GM12872 (cell line): ENCODE data around the gene ZCCHC24.

ENCODE experiments used
- TF ChIP-seq, protein P1 (sequence below): IDR thresholded peaks from 3 replicates; pipeline ENCODE4 v1.5.1; 2011; ENCODE audit warnings: low read depth, mild to moderate bottlenecking, low read length, moderate library complexity; ENCODE audit not compliant: insufficient read depth

ZCCHC24 gene

DNA sequence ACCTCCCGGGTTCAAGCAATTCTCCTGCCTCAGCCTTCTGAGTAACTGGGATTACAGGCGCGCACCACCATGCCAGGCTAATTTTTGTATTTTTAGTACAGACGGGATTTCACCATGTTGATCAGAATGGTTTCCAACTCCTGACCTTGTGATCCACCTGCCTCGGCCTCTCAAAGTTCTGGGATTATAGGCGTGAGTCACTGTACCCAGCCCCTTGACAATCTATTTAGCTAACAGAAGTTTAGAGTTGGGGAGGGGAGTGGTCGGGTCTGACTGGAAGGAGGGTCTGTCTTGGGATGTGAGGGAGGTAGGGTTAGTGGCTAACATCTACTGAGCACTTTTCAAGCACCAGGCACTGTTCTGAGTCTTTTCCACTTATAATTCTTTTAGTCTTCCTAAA, 27.0 kb upstream of the ZCCHC24 start:
- TF ChIP-seq, protein P1, sequence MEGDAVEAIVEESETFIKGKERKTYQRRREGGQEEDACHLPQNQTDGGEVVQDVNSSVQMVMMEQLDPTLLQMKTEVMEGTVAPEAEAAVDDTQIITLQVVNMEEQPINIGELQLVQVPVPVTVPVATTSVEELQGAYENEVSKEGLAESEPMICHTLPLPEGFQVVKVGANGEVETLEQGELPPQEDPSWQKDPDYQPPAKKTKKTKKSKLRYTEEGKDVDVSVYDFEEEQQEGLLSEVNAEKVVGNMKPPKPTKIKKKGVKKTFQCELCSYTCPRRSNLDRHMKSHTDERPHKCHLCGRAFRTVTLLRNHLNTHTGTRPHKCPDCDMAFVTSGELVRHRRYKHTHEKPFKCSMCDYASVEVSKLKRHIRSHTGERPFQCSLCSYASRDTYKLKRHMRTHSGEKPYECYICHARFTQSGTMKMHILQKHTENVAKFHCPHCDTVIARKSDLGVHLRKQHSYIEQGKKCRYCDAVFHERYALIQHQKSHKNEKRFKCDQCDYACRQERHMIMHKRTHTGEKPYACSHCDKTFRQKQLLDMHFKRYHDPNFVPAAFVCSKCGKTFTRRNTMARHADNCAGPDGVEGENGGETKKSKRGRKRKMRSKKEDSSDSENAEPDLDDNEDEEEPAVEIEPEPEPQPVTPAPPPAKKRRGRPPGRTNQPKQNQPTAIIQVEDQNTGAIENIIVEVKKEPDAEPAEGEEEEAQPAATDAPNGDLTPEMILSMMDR: no peak

DNA sequence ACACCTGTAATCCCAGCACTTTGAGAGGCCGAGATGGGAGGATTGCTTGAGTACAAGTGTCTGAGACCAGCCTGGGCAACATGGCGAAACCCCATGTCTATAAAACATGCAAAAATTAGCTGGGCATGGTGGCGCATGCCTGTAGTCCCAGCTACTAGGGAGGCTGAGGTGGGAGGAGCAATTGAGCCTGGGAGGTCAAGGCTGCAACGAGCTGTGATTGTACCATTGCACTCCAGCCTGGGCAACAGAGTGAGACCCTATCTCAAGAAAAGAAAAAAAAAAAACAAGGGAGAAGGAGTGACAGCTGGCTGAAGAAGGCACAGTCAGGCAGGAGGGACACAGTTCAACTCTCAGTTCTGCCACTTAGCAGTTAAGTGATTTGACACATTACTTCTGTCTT, 26.4 kb upstream of the ZCCHC24 start:
- TF ChIP-seq, protein P1: no peak

DNA sequence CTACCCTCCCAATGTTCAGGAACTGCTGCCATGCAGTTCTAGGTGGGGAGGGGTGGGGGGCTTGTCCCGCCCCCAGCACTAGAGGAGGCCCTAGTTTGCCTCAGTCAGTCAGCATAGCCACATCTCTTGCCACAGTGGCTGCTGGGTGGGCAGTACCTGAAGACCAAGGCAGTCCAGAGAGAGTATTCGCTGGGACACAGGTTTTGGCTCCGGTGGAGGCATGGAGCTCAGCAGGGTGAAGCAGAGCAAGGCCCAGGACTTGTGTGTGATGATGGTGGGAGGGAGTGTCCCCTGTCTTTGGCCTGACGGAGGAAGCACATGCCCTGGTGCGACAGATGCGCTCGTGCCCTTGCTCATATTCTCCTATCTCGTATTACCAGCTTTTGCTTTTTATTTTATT, 24.7 kb upstream of the ZCCHC24 start:
- TF ChIP-seq, protein P1: no peak

DNA sequence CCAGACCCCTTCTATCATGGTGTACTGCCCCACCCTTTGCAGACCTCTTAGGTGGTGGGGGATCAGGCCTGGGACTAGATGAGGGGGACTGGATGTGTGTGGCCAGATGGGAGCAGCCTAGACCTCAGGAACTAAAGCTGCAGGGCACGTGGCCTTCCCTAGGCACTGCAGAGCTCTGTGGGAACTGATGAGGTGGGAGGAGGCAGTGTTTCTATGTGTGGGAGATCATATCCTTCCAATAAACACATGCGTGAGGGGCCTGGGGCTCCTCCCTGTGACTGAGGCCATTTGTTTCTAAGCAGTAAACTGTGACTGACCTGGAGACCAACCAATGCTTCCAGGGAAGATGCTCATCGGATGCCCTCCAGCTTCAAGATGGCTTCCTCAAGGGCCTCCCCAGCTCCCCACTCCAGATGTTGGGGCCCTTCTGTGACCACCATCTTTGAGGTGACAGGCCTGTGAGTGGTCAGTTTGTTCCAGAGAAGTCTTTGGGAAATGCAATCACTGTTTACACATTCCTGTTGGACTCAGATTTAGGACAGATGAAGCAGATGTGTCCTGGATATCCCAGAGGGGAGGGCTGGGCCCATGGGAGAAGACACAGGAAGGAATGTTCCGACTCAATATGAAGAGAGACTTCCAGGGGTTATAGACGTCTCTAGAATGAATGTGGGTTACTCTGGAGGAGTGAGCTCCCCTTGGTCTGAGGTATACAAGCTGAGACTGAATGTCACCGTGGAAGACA, 23.6 kb upstream of the ZCCHC24 start:
- TF ChIP-seq, protein P1: no peak

DNA sequence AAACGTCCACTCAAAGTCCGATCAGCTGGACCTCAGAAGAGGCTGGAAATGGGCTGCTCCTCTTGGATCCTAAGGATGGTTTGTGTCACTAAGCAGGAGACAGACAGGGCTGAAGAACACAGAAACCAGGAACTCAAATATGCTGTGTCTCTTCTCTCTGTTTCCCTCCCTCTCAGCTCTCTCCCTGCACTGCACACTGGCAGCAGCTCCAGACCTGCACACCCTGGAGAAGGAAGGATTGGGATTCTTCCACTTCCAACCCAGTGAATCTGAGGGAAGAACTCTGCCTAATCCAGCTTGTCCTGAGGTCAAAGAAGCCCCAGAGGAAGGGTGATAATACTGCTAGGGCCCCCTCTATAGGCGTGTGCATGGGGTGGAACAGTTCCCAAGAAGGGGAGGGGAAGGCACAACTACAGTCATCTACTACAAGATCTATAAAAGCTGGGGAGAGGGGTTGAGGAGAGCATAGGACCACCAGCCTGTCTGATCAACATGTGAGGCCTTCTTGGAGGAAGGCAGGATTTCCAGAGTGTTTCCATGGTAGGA, 22.7 kb upstream of the ZCCHC24 start:
- TF ChIP-seq, protein P1: no peak

DNA sequence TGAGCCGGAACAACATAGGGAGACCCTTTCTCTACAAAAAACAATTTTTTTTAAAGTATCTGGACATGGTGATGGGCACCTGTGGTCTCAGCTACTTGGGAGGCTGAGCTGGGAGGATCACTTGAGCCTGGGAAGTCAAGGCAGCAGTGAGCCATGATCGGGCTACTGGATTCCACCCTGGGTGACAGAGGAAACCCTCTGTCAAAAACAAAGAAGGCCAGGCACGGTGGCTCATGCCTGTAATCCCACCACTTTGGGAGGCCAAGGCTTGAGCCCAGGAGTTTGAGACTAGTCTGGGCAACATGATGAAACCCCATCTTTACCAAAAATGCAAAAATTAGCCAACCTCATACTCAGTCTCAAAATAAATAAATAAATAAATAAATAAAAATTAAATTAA, 19.9 kb upstream of the ZCCHC24 start:
- TF ChIP-seq, protein P1: no peak

DNA sequence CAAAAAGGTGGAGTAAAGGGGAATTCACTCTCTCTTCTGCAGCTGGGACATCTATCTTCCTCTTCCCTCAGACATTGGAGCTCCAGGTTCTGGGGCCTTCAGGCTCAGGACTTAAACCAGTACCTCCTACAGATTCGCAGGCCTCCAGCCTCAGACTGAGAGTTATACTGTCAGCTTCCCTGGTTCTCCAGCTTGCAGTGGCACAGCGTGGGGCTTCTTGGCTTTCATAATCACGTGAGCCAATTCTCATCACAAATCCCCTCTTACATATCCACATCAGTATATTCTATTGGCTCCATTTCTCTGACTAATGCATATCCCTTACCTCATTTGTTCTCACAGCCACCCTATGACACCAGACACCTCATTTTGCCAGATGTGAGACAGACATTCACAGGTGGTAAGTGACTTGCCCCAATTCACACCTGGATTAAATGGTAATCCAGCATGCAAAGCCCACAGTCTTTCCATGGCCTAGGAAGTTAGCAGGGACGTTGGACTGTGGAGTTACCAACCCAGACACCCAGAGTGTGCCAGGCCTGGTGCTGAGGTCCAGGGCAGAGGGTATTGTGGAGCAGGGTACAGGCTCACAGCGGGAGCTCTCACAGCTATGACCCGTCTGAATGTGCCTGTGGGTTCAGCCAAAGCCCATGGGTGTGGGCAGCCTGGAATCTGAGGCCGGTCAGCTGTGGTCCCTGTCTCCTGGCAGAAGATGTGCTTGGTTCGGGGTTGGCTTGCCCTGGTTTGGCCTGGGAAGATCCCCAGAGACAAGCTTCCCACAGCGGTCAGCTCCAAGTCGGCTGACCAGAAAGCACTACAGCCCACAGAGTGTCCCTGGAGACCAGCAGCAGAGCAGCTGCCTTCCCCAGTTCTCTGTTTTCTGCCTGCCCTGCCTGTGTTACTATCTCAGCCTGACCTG, 18.4 kb upstream of the ZCCHC24 start:
- TF ChIP-seq, protein P1: no peak
